Endothelial cell of umbilical vein (primary cell): ENCODE data around the gene LRRC56.

Experiments used
- EZH2 ChIP-seq: IDR thresholded peaks from 2 replicates; pipeline ENCODE4 v1.6.1; 2012; ENCODE audit warnings: borderline replicate concordance, low read depth, mild to moderate bottlenecking, moderate library complexity, low read length, inconsistent platforms; ENCODE audit not compliant: severe bottlenecking
- FOS ChIP-seq: IDR thresholded peaks from 2 replicates; pipeline ENCODE4 v1.6.1; 2011; ENCODE audit warnings: mild to moderate bottlenecking, low read length, moderate library complexity, borderline replicate concordance; ENCODE audit not compliant: insufficient read depth
- POLR2A ChIP-seq: IDR thresholded peaks from 2 replicates; pipeline ENCODE4 v1.6.1; 2012; ENCODE audit warnings: low read depth, mild to moderate bottlenecking, control low read depth, low read length
- POLR2AphosphoS5 ChIP-seq: IDR thresholded peaks from 2 replicates; pipeline ENCODE4 v1.6.1; 2012; ENCODE audit warnings: low read depth, mild to moderate bottlenecking, control low read depth, low read length, moderate library complexity; ENCODE audit not compliant: insufficient read depth
- TF ChIP-seq, protein P1 (sequence below), 2 donors: IDR thresholded peaks; 1 replicate in 1 of 2; 2 replicates in 1 of 2; pipeline ENCODE4 v1.5.1; 2011; ENCODE audit warnings: low read length in 2 of 2, mild to moderate bottlenecking in 2 of 2, moderate library complexity in 2 of 2, control low read depth in 1 of 2, inconsistent platforms in 1 of 2, low read depth in 1 of 2; ENCODE audit not compliant: insufficient read depth in 1 of 2; ENCODE audit errors: extremely low read depth in 1 of 2
- TF ChIP-seq, protein P2 (sequence below): IDR thresholded peaks from 2 replicates; pipeline ENCODE4 v1.6.1; 2011; ENCODE audit not compliant: insufficient read depth, insufficient read length

DNA sequence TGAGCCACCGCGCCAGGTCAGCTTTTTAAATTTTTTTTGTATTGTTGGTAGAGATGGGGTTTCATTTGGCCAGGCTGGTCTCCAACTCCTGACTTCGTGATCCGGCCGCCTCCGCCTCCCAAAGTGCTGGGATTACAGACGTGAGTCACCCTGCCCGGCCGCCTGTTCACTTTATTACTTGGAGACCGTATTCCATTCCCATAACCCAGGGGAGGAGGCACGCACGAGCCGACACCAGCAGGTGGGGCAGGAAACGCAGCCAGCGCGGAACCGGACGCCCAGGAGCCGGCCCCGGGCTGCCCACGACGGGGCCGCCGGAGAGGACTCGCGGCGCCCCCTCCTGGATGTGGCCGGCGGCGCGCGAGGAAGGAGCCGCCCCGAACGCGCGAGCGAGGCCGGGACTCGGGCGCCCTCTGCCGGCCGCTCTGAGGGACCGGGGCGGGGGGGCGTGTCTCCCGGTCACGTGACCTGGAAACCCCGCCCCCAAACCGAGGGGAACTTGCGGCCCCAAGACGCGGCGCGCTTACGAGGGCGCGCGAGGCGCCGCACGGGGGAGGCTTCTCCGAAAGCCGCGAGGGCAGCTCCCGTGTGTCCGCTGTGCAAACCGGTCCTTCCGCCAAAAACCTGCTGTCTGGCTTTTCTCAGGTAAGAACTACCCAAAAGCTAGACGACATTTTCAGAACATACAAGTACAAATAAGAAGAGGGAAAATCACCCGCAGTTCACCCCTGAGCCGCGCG is 18.7 kb upstream of the LRRC56 start:
- TF ChIP-seq FOS, result peak; percentile 69
- TF ChIP-seq POLR2A, result no peak
- TF ChIP-seq, protein P1, sequence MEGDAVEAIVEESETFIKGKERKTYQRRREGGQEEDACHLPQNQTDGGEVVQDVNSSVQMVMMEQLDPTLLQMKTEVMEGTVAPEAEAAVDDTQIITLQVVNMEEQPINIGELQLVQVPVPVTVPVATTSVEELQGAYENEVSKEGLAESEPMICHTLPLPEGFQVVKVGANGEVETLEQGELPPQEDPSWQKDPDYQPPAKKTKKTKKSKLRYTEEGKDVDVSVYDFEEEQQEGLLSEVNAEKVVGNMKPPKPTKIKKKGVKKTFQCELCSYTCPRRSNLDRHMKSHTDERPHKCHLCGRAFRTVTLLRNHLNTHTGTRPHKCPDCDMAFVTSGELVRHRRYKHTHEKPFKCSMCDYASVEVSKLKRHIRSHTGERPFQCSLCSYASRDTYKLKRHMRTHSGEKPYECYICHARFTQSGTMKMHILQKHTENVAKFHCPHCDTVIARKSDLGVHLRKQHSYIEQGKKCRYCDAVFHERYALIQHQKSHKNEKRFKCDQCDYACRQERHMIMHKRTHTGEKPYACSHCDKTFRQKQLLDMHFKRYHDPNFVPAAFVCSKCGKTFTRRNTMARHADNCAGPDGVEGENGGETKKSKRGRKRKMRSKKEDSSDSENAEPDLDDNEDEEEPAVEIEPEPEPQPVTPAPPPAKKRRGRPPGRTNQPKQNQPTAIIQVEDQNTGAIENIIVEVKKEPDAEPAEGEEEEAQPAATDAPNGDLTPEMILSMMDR (IDR thresholded peaks at IDR 0.05; ENCODE audit: extremely low read depth in 1 of 2, insufficient read depth in 1 of 2, low read depth in 1 of 2, low read length in 2 of 2), result peak; percentile 91 to 100
- no peak for TF ChIP-seq EZH2
- TF ChIP-seq POLR2AphosphoS5, result peak; percentile 98
- TF ChIP-seq, protein P2, sequence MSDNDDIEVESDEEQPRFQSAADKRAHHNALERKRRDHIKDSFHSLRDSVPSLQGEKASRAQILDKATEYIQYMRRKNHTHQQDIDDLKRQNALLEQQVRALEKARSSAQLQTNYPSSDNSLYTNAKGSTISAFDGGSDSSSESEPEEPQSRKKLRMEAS, result peak; percentile 77
